CD4-positive, CD25-positive, alpha-beta regulatory T cell (primary cell): ENCODE measurements around the gene IL32. TPM values are rescaled to one million over a fixed set of nuclear protein-coding genes. Genes with fewer than 3 reads are reported as not detected.

Source experiments
- ATAC-seq, 2 donors: fragments of 150-1000 bp; cut with Tn5 transposase; one replicate each; pipeline ENCODE4 v1.10.0; 2021; ENCODE audit warnings: low read depth in 2 of 2, moderate number of reproducible peaks in 2 of 2, moderate library complexity in 1 of 2
- DNase-seq, 3 donors: peaks; one replicate each; pipeline versions ENCODE4 v3.0.0 to v3.0.0-alpha.2; 2012 to 2022; ENCODE audit warnings: mixed read lengths in 1 of 3
- H3K27ac ChIP-seq: one replicate; pipeline ENCODE4 v1.7.0; 2013; ENCODE audit warnings: mild to moderate bottlenecking, low read length; ENCODE audit not compliant: insufficient read depth, poor library complexity, severe bottlenecking
- H3K27me3 ChIP-seq: one replicate; pipeline ENCODE4 v1.7.0; 2013; ENCODE audit warnings: low read length; ENCODE audit not compliant: control insufficient read depth, insufficient read depth
- H3K36me3 ChIP-seq: one replicate; pipeline ENCODE4 v1.7.0; 2013; ENCODE audit warnings: mild to moderate bottlenecking, low read length, moderate library complexity; ENCODE audit not compliant: control insufficient read depth, insufficient read depth
- H3K4me1 ChIP-seq: 2 replicates; pipeline ENCODE4 v1.7.0; 2013; ENCODE audit warnings: mild to moderate bottlenecking, low read length; ENCODE audit not compliant: insufficient read depth, control insufficient read depth, poor library complexity, severe bottlenecking
- H3K4me3 ChIP-seq: one replicate; pipeline ENCODE4 v1.7.0; 2013; ENCODE audit warnings: low read depth, mild to moderate bottlenecking, low read length, moderate library complexity
- H3K9me3 ChIP-seq, 2 experiments: 1 replicate in 1 of 2; 2 replicates in 1 of 2; pipeline ENCODE4 v1.7.0; 2013; ENCODE audit warnings: low read length in 2 of 2, mild to moderate bottlenecking in 1 of 2, moderate library complexity in 1 of 2; ENCODE audit not compliant: control insufficient read depth in 2 of 2
- H3K27ac Mint-ChIP-seq, 3 donors: one replicate each; pipeline ENCODE4 v1.8.0; 2020 to 2022; ENCODE audit warnings: mild to moderate bottlenecking in 3 of 3, mixed read lengths in 3 of 3, moderate library complexity in 2 of 3
- H3K27me3 Mint-ChIP-seq: one replicate; pipeline ENCODE4 v1.8.0; 2022; ENCODE audit warnings: mild to moderate bottlenecking, mixed read lengths
- H3K36me3 Mint-ChIP-seq: one replicate; pipeline ENCODE4 v1.8.0; 2020; ENCODE audit warnings: mixed read lengths
- H3K4me1 Mint-ChIP-seq, 4 donors: one replicate each; pipeline ENCODE4 v1.8.0; 2020 to 2022; ENCODE audit warnings: mixed read lengths in 4 of 4, mild to moderate bottlenecking in 1 of 4
- H3K4me3 Mint-ChIP-seq, 4 donors: one replicate each; pipeline ENCODE4 v1.8.0; 2020 to 2022; ENCODE audit warnings: mild to moderate bottlenecking in 4 of 4, mixed read lengths in 4 of 4, moderate library complexity in 3 of 4
- H3K9me3 Mint-ChIP-seq, 7 donors: one replicate each; pipeline ENCODE4 v1.8.0; 2020 to 2022; ENCODE audit warnings: mixed read lengths in 7 of 7, mild to moderate bottlenecking in 3 of 7, moderate library complexity in 2 of 7
- polyA plus RNA-seq, 4 donors: library from polyadenylated mRNA; unstranded; fragments of 300-500 nt; fragmentation: Illumina TruSeq; gene quantifications; one replicate each; pipeline ENCODE4 v1.2.3, GENCODE V29; 2021
- total RNA-seq: library from RNA; stranded (reverse); gene quantifications from one replicate; pipeline ENCODE4 v1.2.3, GENCODE V29; 2022

IL32 gene
- total and polyA plus RNA-seq, 5 donors from 2014 or later = 1,611 to 6,021 (median 3,657) TPM

DNA sequence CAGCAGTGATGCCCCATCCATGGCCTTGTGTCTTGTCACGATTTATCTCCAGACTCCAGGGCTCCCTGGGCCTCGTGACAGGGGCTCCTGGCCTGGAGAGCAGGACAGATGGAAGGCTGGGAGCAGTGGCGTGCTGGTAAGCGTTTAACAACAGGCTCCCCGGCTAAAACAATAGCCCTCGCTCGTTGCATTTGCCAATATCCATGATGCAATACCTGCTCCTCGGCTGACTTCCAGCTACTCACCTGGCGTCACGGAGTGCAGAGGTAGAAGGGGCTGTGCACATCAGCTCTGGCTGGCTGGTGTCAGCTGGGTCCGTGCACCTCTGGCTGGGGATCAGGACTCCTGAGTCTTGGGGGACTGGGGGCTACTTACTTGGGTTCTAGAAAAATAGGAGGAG lies 27.2 kb upstream of the IL32 start:
- Mint-ChIP-seq H3K27me3 (peaks cover 82% of the 10 kb centered on the region), H3K9me3 (peaks cover 0 to 5% (median 0%) of the 10 kb centered on the region in 7 donors), H3K4me1 (peaks cover 0 to 12% (median 1%) of the 10 kb centered on the region in 4 donors), H3K27ac (no peak overlapping the region), H3K36me3 (no peaks in the 10 kb centered on the region), H3K4me3 (no peak overlapping the region)
- Histone ChIP-seq H3K27me3 (peaks cover 37% of the 10 kb centered on the region), H3K27ac (no peak overlapping the region), H3K36me3 (no peaks in the 10 kb centered on the region), H3K4me1 (peaks cover 16% of the 10 kb centered on the region), H3K9me3 (no peaks in the 10 kb centered on the region), H3K4me3 (no peak overlapping the region)
- no peak for ATAC-seq
- DNase-seq = no peak

DNA sequence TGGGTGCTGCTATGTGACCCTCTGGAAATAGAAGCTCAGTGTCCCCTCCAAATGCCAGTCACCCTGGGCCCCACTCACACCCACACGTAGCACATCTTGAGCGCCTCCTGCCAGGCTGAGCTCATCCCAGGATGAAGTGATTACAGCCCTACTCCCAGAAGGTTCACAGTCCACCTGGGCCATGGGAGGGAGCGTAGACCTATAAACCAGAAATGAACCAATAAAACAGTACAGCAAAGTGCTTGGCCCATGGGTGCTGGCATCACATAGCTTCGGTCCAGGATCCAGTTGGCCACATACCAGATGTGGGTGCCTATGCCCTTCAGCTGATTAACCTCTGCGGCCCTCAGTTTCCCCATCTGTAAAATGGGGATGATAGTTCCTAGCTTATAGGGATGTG lies 26.5 kb upstream of the IL32 start:
- Mint-ChIP-seq H3K27ac (peak overlapping the region in 1 of 3 donors; percentile 32), H3K27me3 (peaks cover 82% of the 10 kb centered on the region), H3K4me3 (no peak overlapping the region), H3K4me1 (peaks cover 0 to 12% (median 2%) of the 10 kb centered on the region in 4 donors), H3K36me3 (no peaks in the 10 kb centered on the region), H3K9me3 (peaks cover 0 to 5% (median 0%) of the 10 kb centered on the region in 7 donors)
- Histone ChIP-seq H3K4me1 (peaks cover 16% of the 10 kb centered on the region), H3K4me3 (no peak overlapping the region), H3K27me3 (peaks cover 34% of the 10 kb centered on the region), H3K9me3 (no peaks in the 10 kb centered on the region), H3K36me3 (no peaks in the 10 kb centered on the region), H3K27ac (no peak overlapping the region)
- no peak for ATAC-seq
- DNase-seq = no peak

DNA sequence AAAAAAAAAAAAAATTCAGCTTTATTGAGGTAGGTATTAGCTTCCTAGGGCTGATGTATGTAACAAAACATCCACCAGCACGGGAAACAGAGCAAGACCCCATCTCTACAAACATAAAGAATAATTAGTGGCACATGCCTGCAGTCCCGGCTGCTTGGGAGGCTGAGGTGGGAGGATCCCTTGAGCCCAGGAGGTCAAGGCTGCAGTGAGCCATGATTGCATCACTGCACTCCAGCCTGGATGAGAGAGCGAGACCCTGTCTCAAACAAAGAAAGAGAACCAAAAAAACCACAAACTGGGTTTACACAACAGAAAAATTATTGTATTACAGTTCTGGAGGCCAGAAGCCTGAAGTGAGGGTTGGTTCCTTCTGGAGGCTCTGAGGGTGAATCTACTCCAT lies 23.1 kb upstream of the IL32 start:
- H3K36me3 ChIP-seq = no peaks in the 10 kb centered on the region

DNA sequence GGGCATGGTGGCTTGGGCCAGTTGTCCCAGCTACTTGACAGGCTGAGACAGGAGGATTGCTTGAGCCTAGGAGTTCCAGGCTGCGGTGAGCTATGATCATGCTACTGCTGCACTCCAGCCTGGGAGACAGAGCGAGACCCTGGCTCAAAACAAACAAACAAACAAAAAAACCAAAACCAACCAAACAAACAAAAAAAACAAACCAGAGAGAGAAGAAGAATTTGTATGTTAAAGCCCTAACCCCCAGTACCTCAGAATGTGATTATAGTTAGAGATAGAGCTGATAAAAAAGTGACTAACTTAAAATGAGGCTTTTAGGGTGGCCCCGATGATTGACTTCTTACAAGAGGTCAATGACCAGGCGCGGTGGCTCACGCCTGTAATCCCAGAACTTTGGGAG lies 20.7 kb upstream of the IL32 start:
- DNase-seq (no peak), ATAC-seq (no peak)
- Mint-ChIP-seq H3K27ac (no peak overlapping the region), H3K4me3 (peak overlapping the region; percentile 54 to 81 (median 76)), H3K27me3 (peaks cover 63% of the 10 kb centered on the region), H3K4me1 (peaks cover 0 to 27% (median 12%) of the 10 kb centered on the region in 4 donors), H3K9me3 (peaks cover 0 to 2% (median 0%) of the 10 kb centered on the region in 7 donors), H3K36me3 (no peaks in the 10 kb centered on the region)
- H3K27me3 ChIP-seq = peaks cover 17% of the 10 kb centered on the region
- H3K9me3 ChIP-seq = no peaks in the 10 kb centered on the region
- H3K36me3 ChIP-seq = no peaks in the 10 kb centered on the region
- peaks cover 26% of the 10 kb centered on the region for H3K4me1 ChIP-seq
- no peak overlapping the region for H3K4me3 ChIP-seq
- H3K27ac ChIP-seq = no peak overlapping the region

More for the DNA sequence above, 23.1 kb upstream of the IL32 start:
- H3K4me1 Mint-ChIP-seq = peaks cover 0 to 20% (median 8%) of the 10 kb centered on the region in 4 donors
- peaks cover 0 to 2% (median 0%) of the 10 kb centered on the region in 7 donors for H3K9me3 Mint-ChIP-seq
- H3K27ac ChIP-seq = no peak overlapping the region
- no peak for DNase-seq
- peaks cover 26% of the 10 kb centered on the region for H3K4me1 ChIP-seq
- H3K36me3 Mint-ChIP-seq = no peaks in the 10 kb centered on the region
- H3K27me3 ChIP-seq = peaks cover 29% of the 10 kb centered on the region
- H3K27ac Mint-ChIP-seq = no peak overlapping the region
- H3K27me3 Mint-ChIP-seq = peaks cover 78% of the 10 kb centered on the region
- no peak overlapping the region for H3K4me3 ChIP-seq
- no peak overlapping the region for H3K4me3 Mint-ChIP-seq
- no peak for ATAC-seq
- H3K9me3 ChIP-seq = no peaks in the 10 kb centered on the region

DNA sequence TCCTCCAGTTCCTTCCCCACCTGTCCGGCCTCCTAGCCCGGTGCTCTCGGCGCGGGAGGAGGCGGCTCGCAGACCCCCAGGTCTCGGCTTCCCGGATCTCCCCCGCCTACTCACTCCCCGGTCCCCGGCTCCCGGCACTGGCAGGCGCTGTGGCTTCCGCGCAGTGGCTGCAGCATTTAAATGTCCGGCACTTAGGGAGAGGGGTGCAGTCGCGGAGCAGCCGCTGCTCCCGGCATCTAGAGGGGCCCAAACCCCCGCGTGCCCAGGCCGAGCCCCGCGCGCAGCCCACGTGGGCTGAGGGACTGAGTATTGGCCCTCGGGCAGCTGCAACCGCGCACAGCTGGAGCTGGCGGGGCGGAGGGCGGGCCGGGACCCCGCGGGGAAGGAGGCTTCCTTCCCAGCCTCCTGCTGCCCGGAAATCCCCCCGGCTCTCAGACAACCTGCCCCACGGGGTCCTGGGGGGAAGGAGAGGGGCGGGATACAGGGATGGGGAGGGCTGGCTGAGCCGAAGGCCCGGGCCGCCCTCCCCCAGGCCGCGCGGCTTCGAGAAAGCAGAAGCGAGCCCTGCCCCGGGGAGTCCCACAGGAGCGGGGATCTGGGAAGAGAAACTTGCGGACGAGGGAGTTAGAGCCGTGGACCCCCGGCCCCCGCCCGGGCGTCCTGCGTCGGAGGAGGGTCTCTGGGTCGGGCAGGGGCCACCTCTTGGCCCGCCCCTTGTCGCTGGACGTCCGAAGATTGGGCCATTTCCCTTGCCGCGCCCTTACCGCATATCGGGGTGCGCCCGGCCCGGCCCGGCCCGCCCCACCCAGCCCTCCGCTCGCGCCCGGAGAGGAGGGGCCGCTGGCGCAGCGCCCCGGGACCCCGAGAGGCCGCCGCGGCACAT lies 19.4 kb upstream of the IL32 start, which contains the start of gene MMP25:
Gene MMP25, plus strand, starts transcription at position 804 of the 883 bp plus-strand sequence. CDS start 357 bp downstream, outside the sequence.
- peak within 1 kb of the TSS; percentile 31 for H3K4me3 ChIP-seq
- no peaks in the 10 kb centered on the region for H3K36me3 Mint-ChIP-seq
- H3K4me3 Mint-ChIP-seq = peak within 1 kb of the TSS; percentile 76 to 88 (median 79)
- no peak within 1 kb of the TSS for H3K27ac ChIP-seq
- peaks cover 0 to 27% (median 12%) of the 10 kb centered on the region in 4 donors for H3K4me1 Mint-ChIP-seq
- no peaks in the 10 kb centered on the region for H3K9me3 ChIP-seq
- peak within 1 kb of the TSS in 2 of 3 donors; percentile 76 to 80 for H3K27ac Mint-ChIP-seq
- peaks cover 50% of the 10 kb centered on the region for H3K27me3 Mint-ChIP-seq
- peaks cover 14% of the 10 kb centered on the region for H3K27me3 ChIP-seq
- peak; percentile 22 to 34 for ATAC-seq
- H3K36me3 ChIP-seq = no peaks in the 10 kb centered on the region
- H3K4me1 ChIP-seq = peaks cover 26% of the 10 kb centered on the region
- H3K9me3 Mint-ChIP-seq = peaks cover 0 to 2% (median 0%) of the 10 kb centered on the region in 7 donors
- DNase-seq = no peak

DNA sequence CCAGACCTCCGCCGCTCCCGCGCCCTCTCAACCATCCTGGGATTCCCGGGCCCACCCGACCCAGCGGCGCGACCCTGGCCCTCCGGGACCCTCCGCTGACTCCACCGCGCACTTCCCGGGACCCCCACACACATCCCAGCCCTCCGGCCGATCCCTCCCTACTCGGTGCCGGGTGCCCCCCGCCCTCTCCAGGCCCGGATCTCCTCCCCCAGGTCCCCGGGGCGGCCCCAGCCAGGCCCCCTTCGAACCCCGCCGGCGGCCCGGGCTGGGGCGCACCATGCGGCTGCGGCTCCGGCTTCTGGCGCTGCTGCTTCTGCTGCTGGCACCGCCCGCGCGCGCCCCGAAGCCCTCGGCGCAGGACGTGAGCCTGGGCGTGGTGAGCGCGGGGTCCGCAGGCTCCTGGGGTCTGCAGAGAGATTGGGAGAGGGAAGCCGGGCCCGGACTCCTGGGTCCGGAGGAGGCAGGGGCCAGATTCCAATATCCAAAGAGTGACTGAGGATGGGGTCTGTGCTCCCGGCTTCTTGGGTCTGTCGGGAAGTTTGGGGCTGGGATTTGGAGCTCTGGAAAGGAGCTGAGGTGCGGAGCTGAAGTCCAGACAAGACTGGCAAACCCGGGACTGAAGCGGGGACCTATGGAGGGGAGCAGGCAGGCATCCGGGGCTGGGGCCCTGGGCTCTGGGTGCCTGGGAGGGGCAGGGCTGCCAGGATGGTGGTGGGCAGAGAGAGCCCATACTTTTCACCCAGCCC lies 18.6 kb upstream of the IL32 start:
- H3K27me3 Mint-ChIP-seq = peaks cover 44% of the 10 kb centered on the region
- Histone ChIP-seq H3K27me3 (peaks cover 10% of the 10 kb centered on the region), H3K27ac (no peak overlapping the region), H3K9me3 (no peaks in the 10 kb centered on the region), H3K4me3 (no peak overlapping the region), H3K36me3 (no peaks in the 10 kb centered on the region), H3K4me1 (peaks cover 26% of the 10 kb centered on the region)
- peak overlapping the region; percentile 29 to 88 (median 62) for H3K4me3 Mint-ChIP-seq
- H3K9me3 Mint-ChIP-seq = peaks cover 0 to 2% (median 0%) of the 10 kb centered on the region in 7 donors
- H3K4me1 Mint-ChIP-seq = peaks cover 0 to 27% (median 12%) of the 10 kb centered on the region in 4 donors
- H3K27ac Mint-ChIP-seq = peak overlapping the region in 2 of 3 donors; percentile 76 to 80
- H3K36me3 Mint-ChIP-seq = no peaks in the 10 kb centered on the region
- ATAC-seq (peak in 1 of 2 donors; percentile 23), DNase-seq (no peak)

DNA sequence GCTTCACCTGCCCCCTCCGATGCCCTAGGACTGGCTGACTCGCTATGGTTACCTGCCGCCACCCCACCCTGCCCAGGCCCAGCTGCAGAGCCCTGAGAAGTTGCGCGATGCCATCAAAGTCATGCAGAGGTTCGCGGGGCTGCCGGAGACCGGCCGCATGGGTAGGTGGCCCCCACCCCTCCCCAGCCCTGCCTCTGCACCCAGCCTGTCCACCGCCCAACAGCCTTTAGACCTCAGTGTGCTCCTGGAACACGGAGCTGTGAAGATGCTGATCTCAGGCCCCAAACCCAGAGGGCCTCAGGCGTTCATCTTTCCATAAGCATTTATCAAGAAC lies 18.1 kb upstream of the IL32 start:
- H3K4me3 ChIP-seq = no peak overlapping the region
- no peak overlapping the region for H3K27ac ChIP-seq
- H3K9me3 ChIP-seq = no peaks in the 10 kb centered on the region
- peaks cover 26% of the 10 kb centered on the region for H3K4me1 ChIP-seq
- ATAC-seq = no peak
- DNase-seq = no peak
- Mint-ChIP-seq H3K4me1 (peaks cover 0 to 30% (median 15%) of the 10 kb centered on the region in 4 donors), H3K9me3 (peaks cover 0 to 2% (median 0%) of the 10 kb centered on the region in 7 donors), H3K4me3 (peak overlapping the region in 3 of 4 donors; percentile 29 to 64 (median 33)), H3K27ac (peak overlapping the region in 1 of 3 donors; percentile 80), H3K27me3 (peaks cover 44% of the 10 kb centered on the region), H3K36me3 (no peaks in the 10 kb centered on the region)
- H3K36me3 ChIP-seq = no peaks in the 10 kb centered on the region
- H3K27me3 ChIP-seq = peaks cover 10% of the 10 kb centered on the region
